Mesenchymal stem cell (in vitro differentiated cells and primary cell): ENCODE data around the gene EIF2D. TPM values are rescaled to one million over a fixed set of nuclear protein-coding genes. Genes with fewer than 3 reads are reported as not detected.
A peak's percentile ranks its signal among the peaks of the same experiment; 100 is the strongest.

ENCODE experiments used
- DNase-seq: peaks from one replicate; pipeline ENCODE4 v3.0.0-alpha.2; 2013
- H2AFZ ChIP-seq: one replicate; pipeline ENCODE4 v1.6.1; 2013; ENCODE audit warnings: low read depth, mild to moderate bottlenecking, control low read depth, inconsistent platforms, low read length, moderate library complexity
- H2AK5ac ChIP-seq: 2 replicates; pipeline ENCODE4 v1.6.1; 2013; ENCODE audit warnings: low read length, moderate library complexity, mild to moderate bottlenecking, inconsistent platforms; ENCODE audit not compliant: severe bottlenecking
- H2BK120ac ChIP-seq: one replicate; pipeline ENCODE4 v1.6.1; 2013; ENCODE audit warnings: low read depth, mild to moderate bottlenecking, inconsistent platforms, low read length, moderate library complexity
- H2BK12ac ChIP-seq, 2 experiments: one replicate each; pipeline ENCODE4 v1.6.1; 2013; ENCODE audit warnings: inconsistent platforms in 2 of 2, low read length in 2 of 2, mild to moderate bottlenecking in 2 of 2, moderate library complexity in 2 of 2, control low read depth in 1 of 2
- H2BK15ac ChIP-seq: one replicate; pipeline ENCODE4 v1.6.1; 2013; ENCODE audit warnings: mild to moderate bottlenecking, low read depth, inconsistent platforms; ENCODE audit not compliant: poor library complexity, severe bottlenecking
- H2BK5ac ChIP-seq: 2 replicates; pipeline ENCODE4 v1.6.1; 2013; ENCODE audit warnings: low read depth, mild to moderate bottlenecking, low read length, control low read depth, inconsistent platforms; ENCODE audit not compliant: poor library complexity, severe bottlenecking
- H3K14ac ChIP-seq, 2 experiments: one replicate each; pipeline ENCODE4 v1.6.1; 2013; ENCODE audit warnings: inconsistent platforms in 2 of 2, low read length in 2 of 2, control low read depth in 1 of 2, mild to moderate bottlenecking in 1 of 2, moderate library complexity in 1 of 2
- H3K18ac ChIP-seq, 2 experiments: one replicate each; pipeline ENCODE4 v1.6.1; 2013; ENCODE audit warnings: inconsistent platforms in 2 of 2, low read length in 2 of 2, control low read depth in 1 of 2, low read depth in 1 of 2, mild to moderate bottlenecking in 1 of 2
- H3K23ac ChIP-seq, 2 experiments: one replicate each; pipeline ENCODE4 v1.6.1; 2013; ENCODE audit warnings: inconsistent platforms in 2 of 2, low read length in 2 of 2, mild to moderate bottlenecking in 2 of 2, moderate library complexity in 2 of 2, control low read depth in 1 of 2
- H3K27ac ChIP-seq: 2 replicates; pipeline ENCODE4 v1.5.1; 2013; ENCODE audit warnings: mild to moderate bottlenecking, moderate library complexity, low read length, control low read depth, inconsistent platforms; ENCODE audit not compliant: poor library complexity, severe bottlenecking
- H3K27me3 ChIP-seq, 2 experiments: 2 replicates each; pipeline versions ENCODE4 v1.6.1 to v1.7.0; 2013; ENCODE audit warnings: low read length in 2 of 2, mild to moderate bottlenecking in 2 of 2, moderate library complexity in 2 of 2, control low read depth in 1 of 2, inconsistent platforms in 1 of 2; ENCODE audit not compliant: control insufficient read depth in 1 of 2, insufficient read depth in 1 of 2
- H3K36me3 ChIP-seq, 2 experiments: 2 replicates each; pipeline versions ENCODE4 v1.6.1 to v1.7.0; 2013; ENCODE audit warnings: low read length in 2 of 2, control low read depth in 1 of 2, inconsistent platforms in 1 of 2, low read depth in 1 of 2, mild to moderate bottlenecking in 1 of 2; ENCODE audit not compliant: insufficient read depth in 2 of 2, control insufficient read depth in 1 of 2
- H3K4ac ChIP-seq, 2 experiments: one replicate each; pipeline ENCODE4 v1.6.1; 2013; ENCODE audit warnings: inconsistent platforms in 2 of 2, low read length in 2 of 2, mild to moderate bottlenecking in 2 of 2, moderate library complexity in 2 of 2, control low read depth in 1 of 2, low read depth in 1 of 2
- H3K4me1 ChIP-seq: 2 replicates; pipeline ENCODE4 v1.6.1; 2013; ENCODE audit warnings: low read depth, low read length, control low read depth; ENCODE audit not compliant: control insufficient read depth, insufficient read depth
- H3K4me2 ChIP-seq: 2 replicates; pipeline ENCODE4 v1.6.1; 2013; ENCODE audit warnings: low read length, mild to moderate bottlenecking, inconsistent platforms; ENCODE audit not compliant: poor library complexity, severe bottlenecking
- H3K4me3 ChIP-seq, 2 experiments: 2 replicates each; pipeline versions ENCODE4 v1.5.1 to v1.7.0; 2013; ENCODE audit warnings: low read length in 2 of 2, mild to moderate bottlenecking in 2 of 2, control low read depth in 1 of 2, low read depth in 1 of 2; ENCODE audit not compliant: insufficient read depth in 1 of 2
- H3K79me1 ChIP-seq: replicated peaks from 2 replicates; pipeline ENCODE4 v1.6.1; 2013; ENCODE audit warnings: mild to moderate bottlenecking, control low read depth, low read length, inconsistent platforms; ENCODE audit not compliant: poor library complexity, severe bottlenecking
- H3K9ac ChIP-seq: 2 replicates; pipeline ENCODE4 v1.7.0; 2013; ENCODE audit warnings: mild to moderate bottlenecking, low read length, moderate library complexity
- H3K9me3 ChIP-seq: 2 replicates; pipeline ENCODE4 v1.7.0; 2013; ENCODE audit warnings: mild to moderate bottlenecking, low read length; ENCODE audit not compliant: control insufficient read depth
- H4K8ac ChIP-seq: one replicate; pipeline ENCODE4 v1.6.1; 2013; ENCODE audit warnings: inconsistent platforms, mild to moderate bottlenecking, low read length, moderate library complexity
- H4K91ac ChIP-seq: one replicate; pipeline ENCODE4 v1.6.1; 2013; ENCODE audit warnings: mild to moderate bottlenecking, low read length, inconsistent platforms
- WGBS: methylation state at CpG from one replicate; pipeline ENCODE4 v1.1.7; 2013; ENCODE audit warnings: mixed read lengths; 5-methylcytosine and 5-hydroxymethylcytosine counted together
- polyA plus RNA-seq, 2 experiments: library from polyadenylated mRNA; stranded (reverse); fragments of 200-250 nt; gene quantifications; one replicate each; pipeline ENCODE4 v1.2.3, GENCODE V29; 2013

The EIF2D gene, protein sequence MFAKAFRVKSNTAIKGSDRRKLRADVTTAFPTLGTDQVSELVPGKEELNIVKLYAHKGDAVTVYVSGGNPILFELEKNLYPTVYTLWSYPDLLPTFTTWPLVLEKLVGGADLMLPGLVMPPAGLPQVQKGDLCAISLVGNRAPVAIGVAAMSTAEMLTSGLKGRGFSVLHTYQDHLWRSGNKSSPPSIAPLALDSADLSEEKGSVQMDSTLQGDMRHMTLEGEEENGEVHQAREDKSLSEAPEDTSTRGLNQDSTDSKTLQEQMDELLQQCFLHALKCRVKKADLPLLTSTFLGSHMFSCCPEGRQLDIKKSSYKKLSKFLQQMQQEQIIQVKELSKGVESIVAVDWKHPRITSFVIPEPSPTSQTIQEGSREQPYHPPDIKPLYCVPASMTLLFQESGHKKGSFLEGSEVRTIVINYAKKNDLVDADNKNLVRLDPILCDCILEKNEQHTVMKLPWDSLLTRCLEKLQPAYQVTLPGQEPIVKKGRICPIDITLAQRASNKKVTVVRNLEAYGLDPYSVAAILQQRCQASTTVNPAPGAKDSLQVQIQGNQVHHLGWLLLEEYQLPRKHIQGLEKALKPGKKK
- polyA plus RNA-seq (2013, experiment 1 of 2): 35.2 TPM
- polyA plus RNA-seq (2013, experiment 2 of 2): 37.7 TPM

DNA sequence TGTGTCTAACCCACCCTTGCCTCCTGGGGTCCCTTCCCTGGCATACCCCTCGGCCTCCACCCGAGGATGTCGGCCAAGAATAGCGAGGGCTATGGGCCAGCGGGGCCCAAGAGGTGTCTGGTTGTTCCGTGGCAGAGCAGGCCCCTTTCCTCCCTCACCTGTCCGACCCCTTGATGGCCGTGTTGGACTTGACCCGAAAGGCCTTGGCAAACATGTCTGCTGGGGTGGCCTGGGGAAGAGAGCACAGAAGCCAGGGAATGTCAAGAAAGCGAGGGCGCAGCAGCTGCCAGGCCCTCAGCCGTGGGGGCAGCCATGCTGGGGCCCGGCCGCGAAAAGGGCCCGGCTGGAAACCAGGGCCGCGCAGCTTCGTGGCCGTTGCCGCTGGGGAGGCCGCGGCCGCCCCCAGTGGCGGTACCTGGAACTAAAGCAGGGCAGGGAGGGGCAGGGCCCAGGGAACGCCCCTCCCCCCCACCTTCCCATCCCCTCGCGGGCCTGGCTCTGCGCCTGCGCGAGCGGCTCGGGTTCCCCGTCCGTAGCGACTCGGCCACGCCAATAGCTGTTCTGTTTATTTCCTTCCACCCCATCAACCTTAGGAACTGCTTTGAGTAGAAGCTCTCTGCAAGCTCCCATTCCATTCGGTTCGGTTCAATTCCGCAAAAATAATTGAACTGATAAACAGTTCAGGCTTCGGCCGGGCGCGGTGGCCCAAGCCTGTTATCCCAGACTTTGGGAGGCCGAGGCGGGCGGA lies at the start of gene EIF2D:
TSS of gene EIF2D (minus strand) at position 337 of the 748 bp plus-strand sequence. CDS start at position 214, 123 bp downstream.
- whole genome bisulfite sequencing: 2% methylated on average over 36 of the region's 48 CpGs
- Histone ChIP-seq H3K23ac (no peak within 1 kb of the TSS), H3K18ac (peak within 1 kb of the TSS; percentile 55 to 67), H3K14ac (peak within 1 kb of the TSS in 1 of 2 experiments; percentile 23), H3K4me2 (peak within 1 kb of the TSS; percentile 70), H3K79me1 (peaks cover 17% of the 10 kb centered on the region), H2AK5ac (no peak within 1 kb of the TSS), H2BK12ac (no peak within 1 kb of the TSS), H4K8ac (peak within 1 kb of the TSS; percentile 100), H3K9ac (peak within 1 kb of the TSS; percentile 99), H3K9me3 (no peaks in the 10 kb centered on the region), H2BK5ac (no peak within 1 kb of the TSS), H4K91ac (peak within 1 kb of the TSS; percentile 90), H2AFZ (peak within 1 kb of the TSS; percentile 87), H3K4ac (peak within 1 kb of the TSS in 1 of 2 experiments; percentile 84), H3K27ac (peak within 1 kb of the TSS; percentile 67), H3K4me3 (peak within 1 kb of the TSS; percentile 66 to 98), H2BK15ac (no peak within 1 kb of the TSS), H3K4me1 (peaks cover 6% of the 10 kb centered on the region), H2BK120ac (no peak within 1 kb of the TSS), H3K27me3 (no peaks in the 10 kb centered on the region), H3K36me3 (peaks cover 3 to 26% of the 10 kb centered on the region in 2 experiments)
- peak; percentile 90 for DNase-seq

DNA sequence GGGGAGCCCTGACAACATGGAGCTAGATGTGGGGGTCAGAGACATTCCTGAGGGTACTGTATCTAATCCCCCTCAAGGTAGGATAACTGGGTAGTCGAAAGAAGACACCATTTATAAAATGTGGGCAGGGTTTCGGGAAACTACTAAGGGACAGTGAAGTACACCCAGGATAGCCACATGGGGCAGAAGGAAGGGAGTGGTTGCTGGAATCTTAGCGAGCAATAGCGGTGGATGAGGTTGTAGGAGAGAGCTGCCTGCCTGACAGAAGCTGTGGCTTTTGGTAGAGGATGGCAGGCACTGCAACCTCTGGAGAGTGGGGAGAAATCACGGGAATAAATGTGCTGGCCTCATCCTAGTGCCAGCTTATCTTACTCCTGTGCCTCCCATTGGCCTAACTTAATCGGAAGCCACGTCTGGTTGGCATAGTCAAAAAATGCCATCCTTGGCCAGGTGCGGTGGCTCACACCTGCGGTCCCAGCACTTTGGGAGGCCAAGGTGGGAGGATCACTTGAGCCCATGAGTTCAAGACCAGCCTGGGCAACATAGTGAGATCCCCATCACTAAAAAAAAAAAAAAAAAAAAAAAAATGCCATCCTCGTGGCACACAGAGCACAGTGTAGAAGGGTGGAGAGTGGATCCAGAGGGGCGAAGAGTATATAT lies 49.0 kb upstream of the EIF2D start:
- Histone ChIP-seq H3K4me3 (no peak overlapping the region), H3K18ac (no peak overlapping the region), H2BK120ac (no peak overlapping the region), H2BK12ac (no peak overlapping the region), H3K4me1 (peaks cover 6% of the 10 kb centered on the region), H3K23ac (no peak overlapping the region), H3K9ac (no peak overlapping the region), H3K4ac (no peak overlapping the region), H3K79me1 (no peaks in the 10 kb centered on the region), H2AFZ (no peak overlapping the region), H3K36me3 (no peaks in the 10 kb centered on the region), H2BK15ac (no peak overlapping the region), H2BK5ac (no peak overlapping the region), H3K27me3 (peaks cover 23 to 47% of the 10 kb centered on the region in 2 experiments), H3K9me3 (no peaks in the 10 kb centered on the region), H4K8ac (no peak overlapping the region), H2AK5ac (no peak overlapping the region), H3K14ac (no peak overlapping the region), H3K4me2 (no peak overlapping the region), H3K27ac (no peak overlapping the region), H4K91ac (no peak overlapping the region)
- 86% methylated on average over 9 of the region's 11 CpGs for WGBS
- no peak for DNase-seq

DNA sequence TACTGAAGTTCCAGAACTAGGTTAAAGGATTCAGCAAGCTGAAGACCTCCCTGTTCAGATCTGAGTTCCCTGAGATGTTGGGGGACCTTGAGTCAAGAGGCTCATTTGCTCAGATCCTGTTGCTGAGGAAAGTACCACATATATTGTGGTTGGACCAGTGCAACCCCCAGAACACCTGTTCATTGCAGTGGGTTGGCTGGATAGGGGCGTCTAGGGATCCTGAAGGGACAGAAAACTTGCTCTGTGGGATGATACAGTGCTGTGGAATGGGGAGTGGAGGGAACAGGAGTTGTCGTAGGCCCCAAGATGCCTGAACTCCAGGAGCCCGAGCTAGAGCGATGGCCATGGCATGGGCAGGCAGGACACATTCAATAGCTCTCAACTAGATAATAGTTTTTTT lies 47.9 kb upstream of the EIF2D start:
- Histone ChIP-seq H3K36me3 (peaks cover 3 to 4% of the 10 kb centered on the region in 2 experiments), H4K8ac (no peak overlapping the region), H3K79me1 (no peaks in the 10 kb centered on the region), H4K91ac (no peak overlapping the region), H3K27me3 (peaks cover 23 to 43% of the 10 kb centered on the region in 2 experiments), H2BK15ac (no peak overlapping the region), H2BK12ac (no peak overlapping the region), H3K4me2 (no peak overlapping the region), H2AFZ (no peak overlapping the region), H3K9ac (no peak overlapping the region), H3K23ac (no peak overlapping the region), H3K9me3 (no peaks in the 10 kb centered on the region), H2BK120ac (no peak overlapping the region), H3K4me3 (no peak overlapping the region), H2AK5ac (no peak overlapping the region), H3K27ac (no peak overlapping the region), H3K14ac (no peak overlapping the region), H3K4ac (no peak overlapping the region), H2BK5ac (no peak overlapping the region), H3K18ac (no peak overlapping the region), H3K4me1 (peaks cover 6% of the 10 kb centered on the region)
- no peak for DNase-seq
- 95% methylated on average over 1 of the region's 4 CpGs for WGBS
